ENCODE results near the gene MRPL11.

- TF ChIP-seq CTCF (IDR thresholded peaks at IDR 0.05; ENCODE audit: insufficient read depth, low read length, poor library complexity, severe bottlenecking) (no peak), EZH2phosphoT487 (conservative IDR thresholded peaks at IDR 0.05; ENCODE audit: low read length) (no peak)
These were observed 9.9 kb upstream of the MRPL11 start for GRCh38 chr11:66448523-66448922.

All from SU-DHL-6 (cell line).